Spleen (tissue), 11 donors: ENCODE data around the gene SLC22A7. TPM values are rescaled to one million over a fixed set of nuclear protein-coding genes. Genes with fewer than 3 reads are reported as not detected.

Experiments
- DNase-seq: peaks from one replicate; pipeline ENCODE4 v3.0.0-alpha.2; 2020
- H3K27ac ChIP-seq, 8 donors: fragments of 200-600 bp; sonication (generic) in 7 of 8; 1 replicate in 4 of 8; 2 replicates in 4 of 8; pipeline versions ENCODE4 v1.5.0 to v1.8.0; 2016 to 2021; ENCODE audit warnings: inconsistent platforms in 4 of 8, mild to moderate bottlenecking in 4 of 8, moderate library complexity in 1 of 8
- H3K27me3 ChIP-seq, 7 donors: fragments of 200-600 bp; sonication (generic) in 6 of 7; replicated peaks in 1 of 7; 1 replicate in 4 of 7; 2 replicates in 3 of 7; pipeline versions ENCODE4 v1.5.0 to v1.8.0; 2016 to 2021; ENCODE audit warnings: inconsistent platforms in 3 of 7, mild to moderate bottlenecking in 1 of 7
- H3K36me3 ChIP-seq, 6 donors: fragments of 200-600 bp; sonication (generic) in 5 of 6; 1 replicate in 4 of 6; 2 replicates in 2 of 6; pipeline versions ENCODE4 v1.5.0 to v1.8.0; 2016 to 2021; ENCODE audit warnings: inconsistent platforms in 2 of 6
- H3K4me1 ChIP-seq, 6 donors: fragments of 200-600 bp; sonication (generic) in 5 of 6; 1 replicate in 3 of 6; 2 replicates in 3 of 6; pipeline versions ENCODE4 v1.5.0 to v1.8.0; 2016 to 2021; ENCODE audit warnings: inconsistent platforms in 3 of 6
- H3K4me3 ChIP-seq, 8 donors: fragments of 200-600 bp; sonication (generic) in 7 of 8; 1 replicate in 4 of 8; 2 replicates in 4 of 8; pipeline versions ENCODE4 v1.5.0 to v1.8.0; 2016 to 2021; ENCODE audit warnings: inconsistent platforms in 4 of 8, mild to moderate bottlenecking in 4 of 8, moderate library complexity in 2 of 8
- H3K9me3 ChIP-seq, 8 donors: fragments of 200-600 bp; sonication (generic) in 7 of 8; 1 replicate in 4 of 8; 2 replicates in 4 of 8; pipeline versions ENCODE4 v1.5.0 to v1.8.0; 2016 to 2021; ENCODE audit warnings: inconsistent platforms in 4 of 8
- POLR2A ChIP-seq, 3 donors: fragments of 450-650 bp; IDR thresholded peaks; one replicate each; pipeline ENCODE4 v1.5.1; 2017; ENCODE audit warnings: antibody characterized with exemption in 3 of 3, mild to moderate bottlenecking in 1 of 3
- POLR2AphosphoS5 ChIP-seq, 3 donors: sonication (generic); formaldehyde crosslinking; IDR thresholded peaks; one replicate each; pipeline ENCODE4 v1.5.1; 2017; ENCODE audit warnings: antibody characterized with exemption in 3 of 3
- WGBS, 5 donors: extraction: QIAGEN DNeasy Blood & Tissue Kit in 3 of 5; methylation state at CpG; one replicate each; pipeline versions ENCODE4 v1.1.5 to v1.1.7; 2013 to 2018; 5-methylcytosine and 5-hydroxymethylcytosine counted together
- intact Hi-C: fragments of 100-400 bp; cut with DNase I; formaldehyde crosslinking; loops from one replicate; pipeline ENCODE4 v1.15.0; 2023; ENCODE audit warnings: low total_unique reads
- polyA plus RNA-seq, 3 donors: library from polyadenylated mRNA; stranded (reverse); fragments of 200-250 nt; gene quantifications; one replicate each; pipeline ENCODE4 v1.2.1, GENCODE V29; 2013
- total RNA-seq, 7 donors: library from RNA; depleted of rRNA in 3 of 7; stranded (reverse); fragments of >200 nt in 3 of 7; fragmentation: NEBNext Ultra II Directional in 4 of 7; extraction: Animal tissue kit (Norgen Biotek cat#: 25700) in 4 of 7; gene quantifications; one replicate each; pipeline versions ENCODE4 v1.1.0 to v1.2.1, GENCODE V29; 2016 to 2021
- TF ChIP-seq, protein P1 (sequence below), 11 experiments: fragments of 200-600 bp in 7 of 11; fragments of 450-650 bp in 4 of 11; sonication (generic) in 4 of 11; IDR thresholded peaks in 8 of 11; conservative IDR thresholded peaks in 3 of 11; 1 replicate in 7 of 11; 2 replicates in 4 of 11; pipeline versions ENCODE4 v1.4.0 to v1.8.0; 2016 to 2021; ENCODE audit warnings: antibody characterized with exemption in 11 of 11, inconsistent platforms in 4 of 11, mild to moderate bottlenecking in 1 of 11
- donor health status: healthy with polysubstance abuse.
- donor health status: DM: no; HTN: no; CAD: no; lungs with moderate emphysema.
- donor health status: DM: no; HTN: no; CAD: no.
- donor health status: Bipolar disorder and iron deficiency.
- donor health status: healthy.
- donor health status: DM: no; HTN: no; CAD: no.
- donor health status: DM: yes; HTN: yes; CAD: no.

The SLC22A7 gene
- total and polyA plus RNA-seq, 10 donors = not detected

DNA sequence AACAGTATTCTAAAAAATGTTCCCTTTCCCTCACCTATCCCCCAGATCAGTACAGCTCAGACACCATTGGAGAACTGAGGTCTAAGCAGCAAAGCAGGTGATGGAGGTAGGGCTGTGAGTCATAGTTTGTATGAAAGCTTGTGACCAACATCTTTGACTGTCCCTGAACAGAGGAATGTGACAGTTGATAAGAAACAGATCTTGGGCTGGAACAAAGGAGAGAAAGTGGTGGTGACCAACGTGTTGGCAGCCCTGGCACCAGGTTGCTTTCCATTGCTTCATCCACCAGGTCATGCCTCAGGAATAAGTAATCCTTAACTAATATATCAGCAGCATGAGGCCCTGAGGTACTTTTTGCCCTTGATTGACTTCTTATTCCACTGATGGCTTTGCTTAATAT is 30.5 kb downstream of the SLC22A7 start:
- H3K27me3 ChIP-seq = no peaks in the 10 kb centered on the region
- intact Hi-C loops = no loop called here
- no peak overlapping the region for H3K27ac ChIP-seq
- WGBS, 5 donors = 35 to 74% (median 61%) methylated on average over 1 of the region's 1 CpG
- DNase-seq = no peak
- peaks cover 0 to 23% (median 0%) of the 10 kb centered on the region in 6 donors for H3K36me3 ChIP-seq
- peaks cover 0 to 21% (median 3%) of the 10 kb centered on the region in 6 donors for H3K4me1 ChIP-seq
- no peak overlapping the region for H3K4me3 ChIP-seq
- TF ChIP-seq POLR2AphosphoS5 (IDR thresholded peaks at IDR 0.05) (no peak), POLR2A (IDR thresholded peaks at IDR 0.05) (no peak)
- TF ChIP-seq, protein P1, sequence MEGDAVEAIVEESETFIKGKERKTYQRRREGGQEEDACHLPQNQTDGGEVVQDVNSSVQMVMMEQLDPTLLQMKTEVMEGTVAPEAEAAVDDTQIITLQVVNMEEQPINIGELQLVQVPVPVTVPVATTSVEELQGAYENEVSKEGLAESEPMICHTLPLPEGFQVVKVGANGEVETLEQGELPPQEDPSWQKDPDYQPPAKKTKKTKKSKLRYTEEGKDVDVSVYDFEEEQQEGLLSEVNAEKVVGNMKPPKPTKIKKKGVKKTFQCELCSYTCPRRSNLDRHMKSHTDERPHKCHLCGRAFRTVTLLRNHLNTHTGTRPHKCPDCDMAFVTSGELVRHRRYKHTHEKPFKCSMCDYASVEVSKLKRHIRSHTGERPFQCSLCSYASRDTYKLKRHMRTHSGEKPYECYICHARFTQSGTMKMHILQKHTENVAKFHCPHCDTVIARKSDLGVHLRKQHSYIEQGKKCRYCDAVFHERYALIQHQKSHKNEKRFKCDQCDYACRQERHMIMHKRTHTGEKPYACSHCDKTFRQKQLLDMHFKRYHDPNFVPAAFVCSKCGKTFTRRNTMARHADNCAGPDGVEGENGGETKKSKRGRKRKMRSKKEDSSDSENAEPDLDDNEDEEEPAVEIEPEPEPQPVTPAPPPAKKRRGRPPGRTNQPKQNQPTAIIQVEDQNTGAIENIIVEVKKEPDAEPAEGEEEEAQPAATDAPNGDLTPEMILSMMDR (IDR thresholded peaks at IDR 0.05 in 8 of 11, conservative IDR thresholded peaks at IDR 0.05 in 3 of 11) = no peak
- no peaks in the 10 kb centered on the region for H3K9me3 ChIP-seq

DNA sequence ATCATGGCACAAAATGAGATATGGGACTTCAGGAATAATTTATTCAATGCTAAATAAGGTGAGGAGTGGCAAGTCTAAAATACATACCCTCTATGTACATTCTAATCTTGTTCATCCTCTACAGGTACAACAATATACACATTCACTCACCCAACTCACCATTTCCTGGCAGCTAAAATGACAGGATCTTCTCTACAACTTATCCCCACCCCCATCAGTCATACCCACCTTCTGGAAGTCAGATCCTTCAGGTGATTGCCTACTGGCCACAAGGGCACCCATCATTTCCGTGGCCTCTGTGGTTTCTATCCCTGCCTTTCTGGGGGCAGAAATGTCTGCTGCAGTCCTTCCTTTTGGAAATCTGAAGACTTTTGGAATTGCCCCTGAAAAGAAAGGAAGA is 33.4 kb downstream of the SLC22A7 start:
- TF ChIP-seq POLR2AphosphoS5 (IDR thresholded peaks at IDR 0.05) (no peak), POLR2A (IDR thresholded peaks at IDR 0.05) (no peak)
- TF ChIP-seq, protein P1 (IDR thresholded peaks at IDR 0.05 in 8 of 11, conservative IDR thresholded peaks at IDR 0.05 in 3 of 11) = no peak
- Histone ChIP-seq H3K9me3 (no peaks in the 10 kb centered on the region), H3K4me3 (no peak overlapping the region), H3K36me3 (peaks cover 0 to 28% (median 0%) of the 10 kb centered on the region in 6 donors), H3K27ac (peak overlapping the region in 3 of 8 donors; percentile 33 to 46 (median 41)), H3K4me1 (peaks cover 0 to 36% (median 10%) of the 10 kb centered on the region in 6 donors), H3K27me3 (no peaks in the 10 kb centered on the region)
- intact Hi-C loops = no loop called here
- no peak for DNase-seq
- WGBS, 5 donors = 22 to 64% (median 44%) methylated on average over 1 of the region's 1 CpG

DNA sequence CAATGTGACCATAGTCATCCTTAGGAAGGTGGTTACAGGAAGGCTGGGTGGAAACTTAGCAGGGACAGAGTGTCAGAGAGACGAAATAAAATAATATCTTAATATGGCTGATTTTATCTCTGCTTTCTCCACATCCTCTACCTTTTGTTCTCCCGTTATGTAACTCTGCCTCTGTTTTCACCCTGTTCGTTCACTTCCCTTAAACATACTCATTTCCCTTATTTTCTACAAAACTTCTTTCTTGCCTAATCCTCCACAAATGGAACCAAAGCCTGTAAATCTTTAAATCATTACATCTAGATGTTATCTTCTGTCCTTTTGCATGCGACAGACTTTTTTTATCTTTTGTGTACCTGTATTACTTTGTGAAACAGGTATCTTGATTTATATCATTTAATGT is 33.8 kb downstream of the SLC22A7 start:
- Histone ChIP-seq H3K4me3 (no peak overlapping the region), H3K27me3 (no peaks in the 10 kb centered on the region), H3K27ac (peak overlapping the region in 3 of 8 donors; percentile 33 to 46 (median 41)), H3K9me3 (no peaks in the 10 kb centered on the region), H3K4me1 (peaks cover 0 to 36% (median 10%) of the 10 kb centered on the region in 6 donors), H3K36me3 (peaks cover 0 to 28% (median 0%) of the 10 kb centered on the region in 6 donors)
- intact Hi-C loops = no loop called here
- TF ChIP-seq, protein P1 (IDR thresholded peaks at IDR 0.05 in 8 of 11, conservative IDR thresholded peaks at IDR 0.05 in 3 of 11) = no peak
- TF ChIP-seq POLR2AphosphoS5 (IDR thresholded peaks at IDR 0.05) (no peak), POLR2A (IDR thresholded peaks at IDR 0.05) (no peak)
- DNase-seq = no peak
- 33 to 47% (median 43%) methylated on average over 4 of the region's 4 CpGs for WGBS, 5 donors

DNA sequence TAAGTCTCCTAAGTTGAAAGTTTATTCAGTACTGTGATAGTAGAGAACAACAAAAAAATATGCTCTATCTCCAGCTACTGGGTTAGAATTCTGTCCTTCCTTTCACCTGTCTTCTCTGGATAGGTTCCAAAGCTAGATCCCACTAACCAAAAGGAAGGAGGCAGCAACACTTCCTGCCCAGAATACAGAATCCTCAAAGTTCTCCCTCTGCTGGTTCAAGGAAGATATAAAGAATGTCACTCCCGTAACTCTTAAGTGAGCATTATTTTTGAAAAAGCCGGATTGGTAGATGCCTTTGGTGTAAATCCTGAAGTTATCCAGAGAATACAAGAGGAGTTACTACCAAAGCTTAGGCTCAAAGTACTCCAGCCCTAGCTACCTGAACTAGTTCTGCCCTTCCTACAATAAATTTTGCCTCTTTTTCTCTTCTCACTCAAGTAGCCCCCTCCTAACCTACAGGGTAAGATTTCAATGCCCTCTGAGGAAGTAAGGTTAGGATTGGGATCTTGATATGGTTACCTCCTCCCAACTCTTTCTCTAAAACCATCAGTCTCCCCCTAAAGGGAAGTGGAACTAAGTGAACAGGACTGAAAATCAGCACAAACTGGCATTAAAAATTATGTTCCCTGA is 36.5 kb downstream of the SLC22A7 start:
- 35 to 47% (median 36%) methylated on average over 2 of the region's 2 CpGs for WGBS, 5 donors
- TF ChIP-seq, protein P1 (IDR thresholded peaks at IDR 0.05 in 8 of 11, conservative IDR thresholded peaks at IDR 0.05 in 3 of 11) = peak in 8 of 11 experiments; percentile 15 to 50 (median 41)
- TF ChIP-seq POLR2AphosphoS5 (IDR thresholded peaks at IDR 0.05) = no peak
- DNase-seq = no peak
- Histone ChIP-seq H3K36me3 (peaks cover 0 to 40% (median 16%) of the 10 kb centered on the region in 6 donors), H3K4me1 (peaks cover 0 to 56% (median 12%) of the 10 kb centered on the region in 6 donors), H3K4me3 (no peak overlapping the region), H3K27me3 (no peaks in the 10 kb centered on the region), H3K9me3 (no peaks in the 10 kb centered on the region), H3K27ac (peak overlapping the region in 1 of 8 donors; percentile 5)
- intact Hi-C loops = no loop called here
